ENCODE data around the gene SSR1.

- TF ChIP-seq CTCF (IDR thresholded peaks at IDR 0.05), result no peak
- no peak for TF ChIP-seq POLR2AphosphoS5 (IDR thresholded peaks at IDR 0.05)
- no peak for TF ChIP-seq POLR2A (IDR thresholded peaks at IDR 0.05)
These were observed 84.2 kb downstream of the SSR1 start for GRCh38 chr6:7228662-7229375.

All from breast epithelium (tissue), 3 donors.